A549 treated with AZD9567 at 1 μM for 4 hours (cell line): ENCODE measurements around the gene NME3. TPM values are rescaled to one million over a fixed set of nuclear protein-coding genes. Genes with fewer than 3 reads are reported as not detected.

ENCODE experiments used
- total RNA-seq: library from RNA; stranded (reverse); fragments of 200-300 nt; extraction: Qiagen RNA extraction; gene quantifications from 5 replicates; pipeline ENCODE4 v1.2.3, GENCODE V29; 2022; ENCODE audit not compliant: insufficient read depth

The NME3 gene
- 25.1 to 64.0 TPM (median 61.2 TPM) in 5 replicates for total RNA-seq

DNA sequence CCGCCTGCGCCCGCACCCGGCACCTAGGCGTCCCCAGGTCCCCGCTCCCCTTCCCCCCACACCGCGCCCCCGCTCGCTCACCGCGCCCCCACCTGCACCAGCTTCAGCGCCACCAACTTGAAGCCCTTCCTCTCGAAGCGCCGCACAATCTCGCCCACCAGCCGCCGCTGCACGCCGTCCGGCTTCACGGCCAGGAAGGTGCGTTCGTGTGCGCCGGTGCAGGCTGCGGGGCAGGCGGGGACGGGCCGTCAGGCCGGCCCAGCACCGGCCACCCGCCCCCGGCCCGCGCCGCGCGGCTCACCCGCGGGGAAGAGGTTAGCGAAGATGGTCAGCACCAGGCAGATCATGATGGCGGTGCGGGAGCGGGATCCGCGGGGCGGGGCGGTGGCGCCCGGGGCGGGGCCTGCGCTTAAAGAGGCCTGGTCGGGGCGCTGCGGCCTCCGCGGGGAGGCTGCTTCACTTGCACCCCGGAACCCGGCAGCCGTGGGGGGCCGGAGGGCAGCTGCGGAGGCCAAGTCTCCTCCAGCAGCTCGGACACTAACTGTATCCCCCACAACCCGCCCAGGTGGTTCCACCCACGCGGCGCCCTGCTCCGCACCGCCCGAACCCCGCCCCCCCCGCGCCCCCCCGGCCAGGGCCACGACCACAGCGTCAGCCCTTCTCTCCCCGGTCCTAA, at the start of gene NME3:
TSS of gene NME3 (minus strand) at position 356 of the 676 bp plus-strand sequence. CDS start at position 347, 9 bp downstream.

DNA sequence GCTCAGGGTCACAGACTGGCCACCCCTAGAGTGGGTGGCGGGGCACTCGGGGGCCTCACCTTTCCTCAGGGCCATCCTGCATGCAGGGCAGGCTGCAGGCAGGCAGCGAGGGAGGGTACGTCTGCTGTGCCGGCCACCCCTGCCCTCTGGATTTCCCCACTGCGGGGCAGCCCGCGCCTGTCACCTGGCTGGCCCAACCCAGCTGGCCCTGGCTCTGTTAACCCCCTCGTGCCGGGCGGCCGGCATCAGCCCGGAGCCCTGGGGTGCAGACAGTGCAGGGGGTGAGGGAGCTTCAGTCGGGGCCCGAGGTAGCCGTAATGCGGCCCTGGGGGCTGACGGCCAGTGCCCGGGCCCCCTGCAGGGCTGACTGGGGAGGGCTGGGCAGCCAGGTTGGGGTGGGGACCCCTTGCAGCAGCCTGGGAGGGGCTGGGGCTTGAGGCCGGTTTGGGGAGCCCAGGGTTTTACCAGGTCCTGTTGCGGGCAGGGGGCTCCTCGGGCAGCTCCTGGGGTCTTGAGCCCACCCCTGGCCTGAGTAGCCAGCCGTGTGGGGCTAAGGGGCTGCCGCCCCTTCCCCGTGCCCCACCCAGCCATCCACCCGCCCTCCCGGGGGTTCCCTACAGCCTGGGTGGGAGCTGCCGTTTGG, 22.4 kb upstream of the NME3 start, which contains the start of gene IGFALS:
TSS of gene IGFALS (minus strand) at position 128 of the 643 bp plus-strand sequence. CDS start at position 75, 53 bp downstream.

DNA sequence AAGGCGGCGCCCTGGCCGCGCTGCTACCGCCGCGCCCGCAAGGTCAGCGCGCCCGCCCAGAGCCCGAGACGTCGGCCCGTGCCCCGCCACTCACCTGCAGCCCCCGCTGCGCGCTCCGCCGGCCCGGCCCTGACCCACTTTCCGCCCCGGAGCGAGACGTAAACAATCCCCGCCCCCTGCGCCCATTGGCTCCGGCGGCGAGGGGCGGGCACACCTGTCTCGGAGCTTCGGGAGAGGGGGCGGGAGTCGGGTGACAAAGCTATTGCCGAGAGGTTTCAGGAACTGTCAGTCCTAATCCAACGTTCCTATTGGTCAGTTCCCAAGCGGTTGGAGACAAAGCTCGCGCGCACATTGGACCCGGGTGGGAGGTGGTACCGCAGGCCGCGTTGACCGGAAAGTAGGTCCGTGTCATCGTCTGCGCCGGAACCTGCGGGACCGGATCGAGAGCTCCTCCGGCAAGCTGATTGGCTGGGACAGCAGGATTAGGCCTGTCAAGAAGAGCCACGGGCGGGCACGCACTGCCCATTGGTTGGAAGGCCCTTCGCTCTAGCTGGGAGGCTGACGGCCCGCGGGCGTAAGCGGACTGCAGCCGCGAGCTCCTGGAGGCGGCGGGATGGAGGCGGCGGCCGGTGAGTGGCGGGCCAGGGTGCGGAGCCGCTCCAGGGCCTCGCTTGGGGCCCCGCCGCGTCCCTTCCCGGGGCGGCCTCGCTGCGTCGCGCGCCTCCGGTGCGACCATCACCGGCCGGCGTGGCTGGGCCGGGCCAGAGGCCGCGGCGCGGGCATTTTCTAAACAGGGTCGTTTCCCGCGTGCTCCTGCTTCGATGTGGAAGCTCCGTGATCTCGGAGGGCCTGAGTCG, 11.3 kb upstream of the NME3 start, which contains the start of the genes NUBP2 and SPSB3:
TSS of gene NUBP2 (plus strand) at position 553 of the 857 bp plus-strand sequence. CDS start at position 614, 61 bp downstream.
TSS of gene SPSB3 (minus strand) at position 164 of the 857 bp plus-strand sequence. CDS start 1,088 bp downstream, outside the sequence.

DNA sequence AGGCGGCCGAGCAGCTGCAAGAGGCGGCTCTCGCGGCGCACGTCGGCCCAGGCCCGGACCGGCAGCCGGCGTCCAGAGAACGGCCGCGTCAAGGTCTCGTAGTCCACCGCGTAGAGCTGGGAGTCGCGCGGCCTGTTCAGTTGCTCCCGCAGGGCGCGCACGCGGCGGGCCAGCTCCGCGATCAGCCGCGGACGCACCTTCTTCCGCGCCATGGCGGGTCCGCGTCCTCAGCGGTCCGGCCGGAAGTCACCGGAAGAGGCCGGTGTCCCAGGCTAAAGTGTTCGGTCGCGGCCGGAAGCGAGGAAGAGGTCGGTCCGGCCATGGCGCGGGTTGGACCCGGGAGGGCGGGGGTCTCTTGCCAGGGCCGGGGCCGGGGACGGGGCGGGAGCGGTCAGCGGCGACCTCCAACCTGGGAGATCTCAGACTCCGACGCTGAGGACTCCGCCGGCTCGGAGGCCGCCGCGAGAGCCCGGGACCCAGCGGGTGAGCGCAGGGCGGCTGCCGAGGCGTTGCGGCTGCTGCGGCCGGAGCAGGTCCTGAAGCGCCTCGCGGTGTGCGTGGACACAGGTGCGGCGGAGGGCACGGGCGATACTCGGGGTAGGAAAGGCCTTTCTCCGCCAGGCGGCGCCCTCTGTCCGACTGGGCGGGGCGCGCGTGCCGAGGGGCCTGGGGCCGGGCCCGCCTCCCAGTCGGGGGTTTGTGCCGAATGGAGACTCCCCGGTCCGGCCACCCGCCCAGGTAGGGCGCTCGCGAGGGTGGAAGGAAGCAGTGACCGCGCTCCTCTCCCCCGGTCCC, 1.8 kb upstream of the NME3 start, which contains the start of gene MRPS34:
TSS of gene MRPS34 (minus strand) at position 227 of the 795 bp plus-strand sequence. CDS start at position 212, 15 bp downstream.

DNA sequence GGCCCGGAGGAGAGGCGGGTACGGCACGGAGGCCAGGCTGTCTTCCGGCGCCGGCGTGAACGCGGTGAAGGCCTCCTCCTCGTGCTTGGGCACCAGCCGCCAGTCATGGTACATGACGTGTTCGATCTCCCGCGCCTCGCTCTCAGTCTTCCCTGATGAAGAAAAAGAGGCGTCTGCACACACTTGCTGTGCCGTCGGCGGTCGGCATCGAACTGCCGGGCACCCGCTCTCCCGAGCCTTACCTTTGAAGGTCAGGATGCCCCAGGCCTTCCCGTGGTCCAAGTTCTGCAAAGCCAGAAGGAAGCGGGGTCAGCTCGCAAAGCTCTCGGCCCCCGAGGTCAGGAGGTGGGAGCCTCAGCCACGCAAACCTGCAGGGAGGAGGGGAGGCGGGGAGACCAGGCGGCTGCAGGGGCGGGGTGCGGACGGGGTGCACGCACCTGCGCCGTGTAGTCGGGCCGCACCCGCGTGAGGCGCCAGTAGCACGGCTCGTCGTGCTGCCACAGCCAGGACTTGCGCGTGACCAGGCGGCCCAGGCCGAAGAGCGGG, 1.1 kb upstream of the NME3 start, which contains the start of gene EME2:
TSS of gene EME2 (plus strand) at position 449 of the 546 bp plus-strand sequence. CDS start 418 bp downstream, outside the sequence.

Other genes starting within 250 kb of the NME3 start
- gene TMEM204, start 237.9 kb downstream of the NME3 start, total RNA-seq = 0.05 to 0.07 TPM (median 0.06 TPM) in 4 of 5 replicates, not detected in the other
- gene IFT140, start 159.5 kb downstream of the NME3 start, total RNA-seq = 5.4 to 9.4 TPM (median 8.5 TPM) in 5 replicates
- 10.3 to 19.6 TPM (median 16.7 TPM) in 5 replicates for gene CRAMP1, start 159.2 kb downstream of the NME3 start, total RNA-seq
- 156 to 277 TPM (median 157 TPM) in 5 replicates for gene JPT2, start 93.3 kb downstream of the NME3 start, total RNA-seq
- gene MAPK8IP3, start 65.3 kb downstream of the NME3 start, total RNA-seq = 46.1 to 71.8 TPM (median 63.2 TPM) in 5 replicates
- gene EME2, start 1.3 kb upstream of the NME3 start, total RNA-seq = 4.1 to 12.2 TPM (median 11.4 TPM) in 5 replicates
- 126 to 264 TPM (median 252 TPM) in 5 replicates for gene MRPS34, start 1.6 kb upstream of the NME3 start, total RNA-seq
- gene SPSB3, start 11.0 kb upstream of the NME3 start, total RNA-seq = 21.9 to 31.5 TPM (median 27.5 TPM) in 5 replicates
- gene NUBP2, start 11.4 kb upstream of the NME3 start, total RNA-seq = 54.1 to 93.4 TPM (median 86.7 TPM) in 5 replicates
- gene IGFALS, start 22.2 kb upstream of the NME3 start, total RNA-seq = 0.06 to 0.20 TPM (median 0.07 TPM) in 4 of 5 replicates, not detected in the other
- 64.2 to 78.9 TPM (median 76.2 TPM) in 5 replicates for gene HAGH, start 55.3 kb upstream of the NME3 start, total RNA-seq
- gene FAHD1, start 55.7 kb upstream of the NME3 start, total RNA-seq = 45.9 to 58.9 TPM (median 47.9 TPM) in 5 replicates
- 0.96 to 1.3 TPM (median 0.99 TPM) in 4 of 5 replicates, not detected in the other for gene MEIOB, start 100.6 kb upstream of the NME3 start, total RNA-seq
- 1.8 to 1.9 TPM (median 1.9 TPM) in 4 of 5 replicates, not detected in the other for gene HS3ST6, start 146.9 kb upstream of the NME3 start, total RNA-seq
- 25.4 to 35.1 TPM (median 34.9 TPM) in 5 replicates for gene MSRB1, start 171.7 kb upstream of the NME3 start, total RNA-seq
- 0.08 to 0.15 TPM in 2 of 5 replicates, not detected in the others for gene RPL3L, start 183.1 kb upstream of the NME3 start, total RNA-seq
- gene NDUFB10, start 188.0 kb upstream of the NME3 start, total RNA-seq = 238 to 284 TPM (median 251 TPM) in 5 replicates
- 3,446 to 5,640 TPM (median 5,518 TPM) in 5 replicates for gene RPS2, start 193.3 kb upstream of the NME3 start, total RNA-seq
- 0.11 TPM in 1 of 5 replicates, not detected in the others for gene RNF151, start 195.3 kb upstream of the NME3 start, total RNA-seq
- 31.4 to 44.1 TPM (median 40.6 TPM) in 5 replicates for gene TBL3, start 200.5 kb upstream of the NME3 start, total RNA-seq
- 0.22 to 4.7 TPM (median 0.30 TPM) in 5 replicates for gene NOXO1, start 209.9 kb upstream of the NME3 start, total RNA-seq
- gene GFER, start 212.7 kb upstream of the NME3 start, total RNA-seq = 23.1 to 43.3 TPM (median 40.1 TPM) in 5 replicates
- 3.9 to 8.9 TPM (median 7.8 TPM) in 5 replicates for gene SYNGR3, start 218.4 kb upstream of the NME3 start, total RNA-seq
- 51.5 to 66.8 TPM (median 63.1 TPM) in 5 replicates for gene ZNF598, start 238.3 kb upstream of the NME3 start, total RNA-seq
- gene NPW, start 248.2 kb upstream of the NME3 start, total RNA-seq = 0.59 to 1.9 TPM (median 1.3 TPM) in 4 of 5 replicates, not detected in the other